Esophagus (tissue), 2 donors: Measurements from ENCODE around the gene WNK2. TPM values are rescaled to one million over a fixed set of nuclear protein-coding genes. Genes with fewer than 3 reads are reported as not detected.

Experiments used
- H3K27ac ChIP-seq, 2 donors: one replicate each; pipeline ENCODE4 v1.5.1; 2013; ENCODE audit warnings: low read depth in 2 of 2, mild to moderate bottlenecking in 2 of 2, inconsistent platforms in 1 of 2, low read length in 1 of 2, moderate library complexity in 1 of 2
- H3K27me3 ChIP-seq, 2 donors: one replicate each; pipeline ENCODE4 v1.6.1; 2013; ENCODE audit warnings: low read length in 2 of 2, control low read depth in 1 of 2, mild to moderate bottlenecking in 1 of 2; ENCODE audit not compliant: insufficient read depth in 2 of 2, control insufficient read depth in 1 of 2
- H3K36me3 ChIP-seq, 2 donors: one replicate each; pipeline ENCODE4 v1.6.1; 2013; ENCODE audit warnings: low read length in 1 of 2; ENCODE audit not compliant: control insufficient read depth in 2 of 2, insufficient read depth in 2 of 2
- H3K4me1 ChIP-seq, 2 donors: one replicate each; pipeline ENCODE4 v1.6.1; 2013; ENCODE audit warnings: low read length in 1 of 2; ENCODE audit not compliant: control insufficient read depth in 2 of 2, insufficient read depth in 2 of 2
- H3K4me3 ChIP-seq, 2 donors: one replicate each; pipeline ENCODE4 v1.5.1; 2013; ENCODE audit warnings: low read length in 2 of 2, mild to moderate bottlenecking in 2 of 2, low read depth in 1 of 2, moderate library complexity in 1 of 2
- H3K9me3 ChIP-seq, 2 donors: one replicate each; pipeline ENCODE4 v1.6.1; 2013; ENCODE audit warnings: mild to moderate bottlenecking in 2 of 2, low read depth in 1 of 2, low read length in 1 of 2, moderate library complexity in 1 of 2; ENCODE audit not compliant: control insufficient read depth in 2 of 2, insufficient read depth in 1 of 2
- WGBS, 2 donors: extraction: QIAGEN DNeasy Blood & Tissue Kit; methylation state at CpG; one replicate each; pipeline ENCODE4 v1.1.7; 2013; 5-methylcytosine and 5-hydroxymethylcytosine counted together
- polyA plus RNA-seq, 2 donors: library from polyadenylated mRNA; stranded (reverse); fragments of 200-250 nt; gene quantifications; one replicate each; pipeline ENCODE4 v1.2.3, GENCODE V29; 2013
- donor health status: healthy with polysubstance abuse.
- donor health status: Bipolar disorder and iron deficiency.

The WNK2 gene
- polyA plus RNA-seq, 2 donors, result 2.1 to 3.4 TPM

DNA sequence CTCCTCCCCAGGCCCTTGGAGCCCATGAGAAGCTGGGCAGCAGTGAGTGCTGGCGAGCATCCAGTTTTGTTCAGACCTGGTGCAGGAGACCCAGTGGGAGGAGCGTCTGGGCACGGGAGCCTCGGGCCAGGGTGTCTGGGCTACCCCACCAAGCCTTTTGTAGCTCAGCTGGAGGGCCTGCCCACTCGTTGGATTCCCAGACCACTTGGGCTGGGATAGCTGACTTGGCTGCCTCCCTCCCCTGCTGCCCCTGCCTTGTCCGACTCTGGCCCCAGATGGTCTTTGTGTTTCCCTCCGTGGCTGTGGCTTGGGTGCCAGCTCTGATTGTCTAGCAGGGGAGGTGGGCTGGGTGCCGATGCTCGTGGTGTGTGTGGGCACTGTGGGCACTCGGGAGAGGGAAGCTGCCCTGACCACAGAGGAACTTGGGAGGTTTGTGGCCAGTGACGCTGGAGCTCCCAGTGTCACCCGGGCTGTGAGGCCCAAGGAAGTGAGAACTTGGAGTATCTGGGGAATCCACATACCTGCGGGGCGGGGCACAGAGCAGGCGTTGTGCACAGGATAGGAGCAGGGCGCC lies 47.3 kb downstream of the WNK2 start:
- no peaks in the 10 kb centered on the region for H3K9me3 ChIP-seq
- H3K4me1 ChIP-seq, result peaks cover 0 to 7% of the 10 kb centered on the region in 2 donors
- 51 to 70% methylated on average over 16 of the region's 16 CpGs for WGBS, 2 donors
- H3K36me3 ChIP-seq, result peaks cover 0 to 2% of the 10 kb centered on the region in 2 donors
- H3K27ac ChIP-seq, result no peak overlapping the region
- no peaks in the 10 kb centered on the region for H3K27me3 ChIP-seq
- no peak overlapping the region for H3K4me3 ChIP-seq

DNA sequence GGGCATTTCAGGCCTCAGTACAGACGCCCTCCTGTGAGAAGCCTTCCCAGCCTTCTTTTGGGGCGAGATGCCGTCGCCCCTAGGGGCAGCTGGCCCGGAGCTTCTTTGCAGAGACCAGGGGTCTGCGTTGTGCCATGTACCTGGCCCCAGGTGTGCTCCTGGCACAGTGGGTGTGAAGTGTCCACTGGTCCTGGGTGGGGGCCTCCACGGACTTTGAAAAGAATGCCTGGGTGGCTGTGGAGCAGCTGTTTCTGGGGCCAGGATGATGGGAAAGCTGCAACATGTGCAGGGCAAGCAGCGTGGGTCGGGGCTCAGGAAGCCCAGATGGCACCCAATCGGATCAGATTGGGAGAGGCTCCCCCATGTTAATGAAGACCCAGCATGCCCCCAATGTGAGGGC lies 47.8 kb downstream of the WNK2 start:
- no peaks in the 10 kb centered on the region for H3K27me3 ChIP-seq
- 65 to 85% methylated on average over 10 of the region's 10 CpGs for WGBS, 2 donors
- H3K27ac ChIP-seq, result no peak overlapping the region

GRCh38 chr9:93232388-93232960 lies 48.5 kb downstream of the WNK2 start:
- Histone ChIP-seq H3K9me3 (no peaks in the 10 kb centered on the region), H3K36me3 (peaks cover 0 to 2% of the 10 kb centered on the region in 2 donors)

More for the DNA sequence above, 47.8 kb downstream of the WNK2 start:
- H3K4me1 ChIP-seq, result peaks cover 0 to 7% of the 10 kb centered on the region in 2 donors
- H3K4me3 ChIP-seq, result no peak overlapping the region
- H3K9me3 ChIP-seq, result no peaks in the 10 kb centered on the region
- peaks cover 0 to 2% of the 10 kb centered on the region in 2 donors for H3K36me3 ChIP-seq

GRCh38 chr9:93233033-93233432 lies 49.1 kb downstream of the WNK2 start:
- no peaks in the 10 kb centered on the region for H3K27me3 ChIP-seq
- peaks cover 0 to 7% of the 10 kb centered on the region in 2 donors for H3K4me1 ChIP-seq

More at GRCh38 chr9:93232388-93232960, 48.5 kb downstream of the WNK2 start:
- no peak overlapping the region for H3K27ac ChIP-seq
- no peak overlapping the region for H3K4me3 ChIP-seq
- peaks cover 0 to 7% of the 10 kb centered on the region in 2 donors for H3K4me1 ChIP-seq
- no peaks in the 10 kb centered on the region for H3K27me3 ChIP-seq
- WGBS, 2 donors, result 72 to 81% methylated on average over 12 of the region's 12 CpGs

DNA sequence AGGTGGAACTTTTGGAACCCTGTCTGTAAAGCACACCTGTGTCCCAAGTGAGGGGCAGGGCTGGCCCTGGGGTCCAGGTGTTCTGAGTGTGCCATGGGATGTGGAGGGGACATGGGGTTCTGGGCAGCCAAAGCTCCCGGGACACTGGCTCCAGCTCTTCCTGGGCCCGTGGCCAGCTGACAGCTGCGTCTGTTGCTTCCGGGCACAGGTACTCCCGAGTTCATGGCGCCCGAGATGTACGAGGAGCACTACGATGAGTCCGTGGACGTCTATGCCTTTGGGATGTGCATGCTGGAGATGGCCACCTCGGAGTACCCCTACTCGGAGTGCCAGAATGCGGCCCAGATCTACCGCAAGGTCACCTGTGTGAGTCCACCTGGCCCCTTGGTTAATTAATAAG lies 50.7 kb downstream of the WNK2 start:
- Histone ChIP-seq H3K4me3 (no peak overlapping the region), H3K36me3 (peaks cover 0 to 2% of the 10 kb centered on the region in 2 donors), H3K4me1 (peaks cover 0 to 7% of the 10 kb centered on the region in 2 donors), H3K27me3 (no peaks in the 10 kb centered on the region), H3K9me3 (no peaks in the 10 kb centered on the region), H3K27ac (no peak overlapping the region)
- 79 to 85% methylated on average over 15 of the region's 15 CpGs for WGBS, 2 donors

More at GRCh38 chr9:93233033-93233432, 49.1 kb downstream of the WNK2 start:
- Histone ChIP-seq H3K36me3 (peaks cover 0 to 2% of the 10 kb centered on the region in 2 donors), H3K27ac (no peak overlapping the region), H3K9me3 (no peaks in the 10 kb centered on the region), H3K4me3 (no peak overlapping the region)
- WGBS, 2 donors, result 71 to 73% methylated on average over 7 of the region's 7 CpGs

- Histone ChIP-seq H3K27ac (no peak overlapping the region), H3K36me3 (peaks cover 0 to 2% of the 10 kb centered on the region in 2 donors), H3K27me3 (no peaks in the 10 kb centered on the region), H3K4me1 (peaks cover 0 to 7% of the 10 kb centered on the region in 2 donors), H3K4me3 (no peak overlapping the region), H3K9me3 (no peaks in the 10 kb centered on the region)
- 74 to 81% methylated on average over 16 of the region's 16 CpGs for WGBS, 2 donors
These were observed 51.5 kb downstream of the WNK2 start for GRCh38 chr9:93235300-93235960.

DNA sequence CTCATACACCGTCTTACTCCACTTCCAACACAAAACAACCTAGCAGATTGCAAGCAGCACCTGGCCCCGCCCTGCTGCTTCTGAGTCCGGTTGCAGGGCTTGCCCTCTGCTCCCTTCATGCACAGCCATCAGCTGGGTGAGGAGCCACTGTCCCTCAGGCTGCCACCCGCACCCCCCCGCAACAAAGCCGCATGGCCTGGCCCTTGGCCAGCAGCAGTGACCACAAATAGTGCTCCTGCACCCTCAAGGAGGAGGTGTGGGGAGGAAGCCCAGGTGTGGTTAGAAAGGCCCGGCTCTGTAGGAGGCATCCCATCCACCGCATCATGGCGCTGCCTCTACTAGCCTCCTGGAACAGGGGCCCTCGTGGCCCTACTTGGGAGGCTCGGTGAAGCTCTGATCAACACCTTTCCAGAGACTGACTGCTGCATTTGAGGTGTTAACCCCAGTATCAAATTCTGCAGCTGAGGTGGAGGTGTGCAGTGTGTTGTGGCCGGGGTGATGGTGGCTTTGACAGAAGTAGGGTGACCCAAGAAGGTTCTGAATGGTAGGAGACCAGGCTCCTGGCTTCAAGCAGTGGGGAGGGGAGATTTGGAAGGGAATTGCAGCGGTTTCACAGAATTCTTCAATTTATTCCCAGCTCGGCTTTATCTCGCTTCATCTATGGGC lies 52.7 kb downstream of the WNK2 start:
- WGBS, 2 donors, result 86 to 87% methylated on average over 15 of the region's 15 CpGs
- H3K4me1 ChIP-seq, result no peaks in the 10 kb centered on the region
- H3K4me3 ChIP-seq, result no peak overlapping the region
- no peaks in the 10 kb centered on the region for H3K36me3 ChIP-seq
- no peaks in the 10 kb centered on the region for H3K27me3 ChIP-seq
- H3K27ac ChIP-seq, result no peak overlapping the region
- no peaks in the 10 kb centered on the region for H3K9me3 ChIP-seq

GRCh38 chr9:93237540-93237939 lies 53.6 kb downstream of the WNK2 start:
- H3K9me3 ChIP-seq, result no peaks in the 10 kb centered on the region
- H3K27me3 ChIP-seq, result no peaks in the 10 kb centered on the region
- no peaks in the 10 kb centered on the region for H3K4me1 ChIP-seq
- no peak overlapping the region for H3K27ac ChIP-seq
- no peaks in the 10 kb centered on the region for H3K36me3 ChIP-seq
- WGBS, 2 donors, result 76 to 77% methylated on average over 2 of the region's 2 CpGs
- H3K4me3 ChIP-seq, result no peak overlapping the region

GRCh38 chr9:93238953-93239925 lies 55.3 kb downstream of the WNK2 start:
- Histone ChIP-seq H3K27ac (no peak overlapping the region), H3K27me3 (no peaks in the 10 kb centered on the region), H3K4me1 (no peaks in the 10 kb centered on the region), H3K9me3 (no peaks in the 10 kb centered on the region), H3K4me3 (no peak overlapping the region), H3K36me3 (no peaks in the 10 kb centered on the region)
- 81% methylated on average over 19 of the region's 19 CpGs for WGBS, 2 donors
